PC-9 (cell line): ENCODE results near the gene MARCHF2.

Experiments
- EZH2 ChIP-seq: fragments of 200-600 bp; sonication (generic); IDR thresholded peaks from 2 replicates; pipeline ENCODE4 v1.8.0; 2017; ENCODE audit warnings: antibody characterized with exemption, low read depth
- TF ChIP-seq, protein P1 (sequence below): fragments of 200-600 bp; sonication (generic); conservative IDR thresholded peaks from 2 replicates; pipeline ENCODE4 v1.6.1; 2017; ENCODE audit warnings: mixed run types, antibody characterized with exemption, mild to moderate bottlenecking, moderate library complexity

GRCh38 chr19:8395621-8396082 lies 17.5 kb upstream of the MARCHF2 start:
- TF ChIP-seq, protein P1, sequence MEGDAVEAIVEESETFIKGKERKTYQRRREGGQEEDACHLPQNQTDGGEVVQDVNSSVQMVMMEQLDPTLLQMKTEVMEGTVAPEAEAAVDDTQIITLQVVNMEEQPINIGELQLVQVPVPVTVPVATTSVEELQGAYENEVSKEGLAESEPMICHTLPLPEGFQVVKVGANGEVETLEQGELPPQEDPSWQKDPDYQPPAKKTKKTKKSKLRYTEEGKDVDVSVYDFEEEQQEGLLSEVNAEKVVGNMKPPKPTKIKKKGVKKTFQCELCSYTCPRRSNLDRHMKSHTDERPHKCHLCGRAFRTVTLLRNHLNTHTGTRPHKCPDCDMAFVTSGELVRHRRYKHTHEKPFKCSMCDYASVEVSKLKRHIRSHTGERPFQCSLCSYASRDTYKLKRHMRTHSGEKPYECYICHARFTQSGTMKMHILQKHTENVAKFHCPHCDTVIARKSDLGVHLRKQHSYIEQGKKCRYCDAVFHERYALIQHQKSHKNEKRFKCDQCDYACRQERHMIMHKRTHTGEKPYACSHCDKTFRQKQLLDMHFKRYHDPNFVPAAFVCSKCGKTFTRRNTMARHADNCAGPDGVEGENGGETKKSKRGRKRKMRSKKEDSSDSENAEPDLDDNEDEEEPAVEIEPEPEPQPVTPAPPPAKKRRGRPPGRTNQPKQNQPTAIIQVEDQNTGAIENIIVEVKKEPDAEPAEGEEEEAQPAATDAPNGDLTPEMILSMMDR = no peak
- TF ChIP-seq EZH2 = no peak
